GM23338 (cell line): ENCODE data around the gene SPNS3. TPM values are rescaled to one million over a fixed set of nuclear protein-coding genes. Genes with fewer than 3 reads are reported as not detected.
A peak's percentile ranks its signal among the peaks of the same experiment; 100 is the strongest.

ENCODE experiments used
- ATAC-seq: fragments of 200-7000 bp; cut with Tn5 transposase; 3 replicates; pipeline ENCODE4 v1.9.1; 2020
- DNase-seq: peaks from one replicate; pipeline ENCODE4 v3.0.0-alpha.2; 2015; ENCODE audit warnings: low spot score
- H2AFZ ChIP-seq: fragments of 200-600 bp; sonication (generic); 2 replicates; pipeline ENCODE4 v1.8.0; 2016; ENCODE audit warnings: antibody characterized with exemption, mild to moderate bottlenecking, moderate library complexity
- H3F3A ChIP-seq: fragments of 200-600 bp; sonication (generic); replicated peaks from 2 replicates; pipeline ENCODE4 v1.8.0; 2017; ENCODE audit warnings: antibody characterized with exemption, mixed run types, low read depth
- H3K27ac ChIP-seq: fragments of 200-600 bp; sonication (generic); 2 replicates; pipeline ENCODE4 v1.6.1; 2016; ENCODE audit warnings: low read depth
- H3K27me3 ChIP-seq: fragments of 200-600 bp; sonication (generic); 2 replicates; pipeline ENCODE4 v1.8.0; 2016; ENCODE audit warnings: mild to moderate bottlenecking, mixed run types, moderate library complexity; ENCODE audit not compliant: insufficient read depth
- H3K36me3 ChIP-seq: fragments of 200-600 bp; sonication (generic); 2 replicates; pipeline ENCODE4 v1.8.0; 2016; ENCODE audit warnings: mild to moderate bottlenecking; ENCODE audit not compliant: insufficient read depth
- H3K4me1 ChIP-seq: fragments of 200-600 bp; sonication (generic); 2 replicates; pipeline ENCODE4 v1.8.0; 2016; ENCODE audit warnings: mild to moderate bottlenecking, moderate library complexity; ENCODE audit not compliant: insufficient read depth
- H3K4me2 ChIP-seq: fragments of 200-600 bp; sonication (generic); 2 replicates; pipeline ENCODE4 v1.7.1; 2017; ENCODE audit warnings: mixed run types
- H3K4me3 ChIP-seq: fragments of 200-600 bp; sonication (generic); 2 replicates; pipeline ENCODE4 v1.6.1; 2016; ENCODE audit warnings: mixed run types
- H3K79me2 ChIP-seq: fragments of 200-600 bp; sonication (generic); replicated peaks from 2 replicates; pipeline ENCODE4 v1.8.0; 2017; ENCODE audit warnings: mild to moderate bottlenecking; ENCODE audit not compliant: insufficient read depth
- H3K9me2 ChIP-seq: fragments of 200-600 bp; sonication (generic); 2 replicates; pipeline ENCODE4 v1.8.0; 2017; ENCODE audit not compliant: insufficient read depth
- H4K20me1 ChIP-seq: fragments of 200-600 bp; sonication (generic); replicated peaks from 2 replicates; pipeline ENCODE4 v1.8.0; 2017; ENCODE audit warnings: mild to moderate bottlenecking; ENCODE audit not compliant: insufficient read depth
- H3K27ac Mint-ChIP-seq: 2 replicates; pipeline ENCODE4 v1.8.0; 2020; ENCODE audit warnings: inconsistent platforms, mild to moderate bottlenecking, moderate library complexity, mixed read lengths
- H3K27me3 Mint-ChIP-seq: 3 replicates; pipeline ENCODE4 v1.8.0; 2022; ENCODE audit warnings: low read depth, mild to moderate bottlenecking, moderate library complexity, mixed read lengths, inconsistent platforms; ENCODE audit not compliant: insufficient read depth, poor library complexity
- H3K36me3 Mint-ChIP-seq: 3 replicates; pipeline ENCODE4 v1.8.0; 2021; ENCODE audit warnings: low read depth, mild to moderate bottlenecking, inconsistent platforms, moderate library complexity, mixed read lengths
- H3K4me1 Mint-ChIP-seq: 3 replicates; pipeline ENCODE4 v1.8.0; 2020; ENCODE audit warnings: mild to moderate bottlenecking, inconsistent platforms, mixed read lengths
- H3K4me3 Mint-ChIP-seq: 3 replicates; pipeline ENCODE4 v1.8.0; 2021; ENCODE audit warnings: moderate library complexity, mild to moderate bottlenecking, inconsistent platforms, mixed read lengths
- H3K9me3 Mint-ChIP-seq: 3 replicates; pipeline ENCODE4 v1.8.0; 2020; ENCODE audit warnings: moderate library complexity, mild to moderate bottlenecking, inconsistent platforms, mixed read lengths
- ETS1 ChIP-seq: IDR thresholded peaks from 2 replicates; pipeline ENCODE4 v1.6.1; 2016; ENCODE audit warnings: antibody characterized with exemption
- NANOG ChIP-seq: IDR thresholded peaks from 2 replicates; pipeline ENCODE4 v1.6.1; 2016; ENCODE audit warnings: antibody characterized with exemption, borderline replicate concordance
- POLR2AphosphoS5 ChIP-seq: IDR thresholded peaks from 2 replicates; pipeline ENCODE4 v1.6.1; 2016; ENCODE audit warnings: antibody characterized with exemption, low read depth
- STAT1 ChIP-seq: IDR thresholded peaks from one replicate; pipeline ENCODE4 v1.6.1; 2016; ENCODE audit warnings: antibody characterized with exemption; ENCODE audit not compliant: unreplicated experiment
- ZNF331 ChIP-seq: fragments of 250-450 bp; sonication (Bioruptor Pico); IDR thresholded peaks from 2 replicates; pipeline ENCODE4 v1.5.0; 2020; ENCODE audit warnings: low read depth, mild to moderate bottlenecking, moderate library complexity
- ZNF462 ChIP-seq: fragments of 250-450 bp; sonication (Bioruptor Pico); IDR thresholded peaks from 2 replicates; pipeline ENCODE4 v1.5.0; 2020; ENCODE audit warnings: mild to moderate bottlenecking, moderate library complexity
- polyA plus RNA-seq: library from polyadenylated mRNA; unstranded; fragments of >200 nt; fragmentation: Nextera tagmentation; extraction: Ambion mirVana; gene quantifications from 2 replicates; pipeline ENCODE4 v1.2.1, GENCODE V29; 2016
- total RNA-seq: library from RNA; depleted of rRNA; stranded (reverse); fragments of >200 nt; shearing (Covaris generic); gene quantifications from 2 replicates; pipeline ENCODE4 v1.2.3, GENCODE V29; 2014

Gene SPNS3
- total and polyA plus RNA-seq, 2 experiments from 2014 or later, result not detected

- no peaks in the 10 kb centered on the region for H3K79me2 ChIP-seq
- no peak overlapping the region for H3K27ac ChIP-seq
- no peak overlapping the region for H3K4me2 ChIP-seq
- H4K20me1 ChIP-seq, result no peaks in the 10 kb centered on the region
- Mint-ChIP-seq H3K9me3 (no peaks in the 10 kb centered on the region), H3K27ac (no peak overlapping the region), H3K4me1 (peaks cover 5% of the 10 kb centered on the region; the same call in 1 of the 3 replicates), H3K27me3 (peaks cover 2% of the 10 kb centered on the region), H3K36me3 (no peaks in the 10 kb centered on the region), H3K4me3 (no peak overlapping the region)
- DNase-seq (no peak), ATAC-seq (peak; percentile 74)
- 0 out of 2 replicates have a peak, but pooled peaks cover 4% of the 10 kb centered on the region for H3F3A ChIP-seq
- no peaks in the 10 kb centered on the region for H3K4me1 ChIP-seq
- H3K36me3 ChIP-seq, result no peaks in the 10 kb centered on the region
- no peak overlapping the region for H3K4me3 ChIP-seq
- H3K9me2 ChIP-seq, result no peaks in the 10 kb centered on the region
- H2AFZ ChIP-seq, result peak overlapping the region; percentile 85; the same call in 1 of the 2 replicates
- no peaks in the 10 kb centered on the region for H3K27me3 ChIP-seq
- TF ChIP-seq ZNF331 (no peak), ZNF462 (CRISPR knock-in tag) (0 out of 2 replicates have a peak, but pooled peaks have one; percentile 8)
Measured at GRCh38 chr17:4405038-4405669, 28.6 kb upstream of the SPNS3 start.

GRCh38 chr17:4405699-4406098 is 28.0 kb upstream of the SPNS3 start:
- 0 out of 2 replicates have a peak overlapping the region, but pooled peaks have one; percentile 45 for H3K27ac ChIP-seq
- H3F3A ChIP-seq, result 0 out of 2 replicates have a peak, but pooled peaks cover 4% of the 10 kb centered on the region
- DNase-seq (no peak), ATAC-seq (no peak; the same call in 2 of the 3 replicates)
- 0 out of 2 replicates have a peak overlapping the region, but pooled peaks have one; percentile 39 for H2AFZ ChIP-seq
- no peak overlapping the region for H3K4me3 ChIP-seq
- H4K20me1 ChIP-seq, result no peaks in the 10 kb centered on the region
- H3K27ac Mint-ChIP-seq, result no peak overlapping the region
- no peaks in the 10 kb centered on the region for H3K27me3 ChIP-seq
- no peak overlapping the region for H3K4me3 Mint-ChIP-seq
- H3K27me3 Mint-ChIP-seq, result peaks cover 4% of the 10 kb centered on the region
- no peak overlapping the region for H3K4me2 ChIP-seq
- no peaks in the 10 kb centered on the region for H3K79me2 ChIP-seq
- H3K4me1 Mint-ChIP-seq, result peaks cover 5% of the 10 kb centered on the region; the same call in 1 of the 3 replicates
- H3K36me3 Mint-ChIP-seq, result no peaks in the 10 kb centered on the region
- H3K36me3 ChIP-seq, result no peaks in the 10 kb centered on the region
- H3K4me1 ChIP-seq, result no peaks in the 10 kb centered on the region
- no peaks in the 10 kb centered on the region for H3K9me2 ChIP-seq
- no peaks in the 10 kb centered on the region for H3K9me3 Mint-ChIP-seq
- no peak for TF ChIP-seq ETS1
- TF ChIP-seq POLR2AphosphoS5, result no peak
- TF ChIP-seq NANOG, result no peak
- TF ChIP-seq STAT1, result no peak
